ENCODE results near the gene ST3GAL2.
A peak's percentile ranks its signal among the peaks of the same experiment; 100 is the strongest.

Gene ST3GAL2

DNA sequence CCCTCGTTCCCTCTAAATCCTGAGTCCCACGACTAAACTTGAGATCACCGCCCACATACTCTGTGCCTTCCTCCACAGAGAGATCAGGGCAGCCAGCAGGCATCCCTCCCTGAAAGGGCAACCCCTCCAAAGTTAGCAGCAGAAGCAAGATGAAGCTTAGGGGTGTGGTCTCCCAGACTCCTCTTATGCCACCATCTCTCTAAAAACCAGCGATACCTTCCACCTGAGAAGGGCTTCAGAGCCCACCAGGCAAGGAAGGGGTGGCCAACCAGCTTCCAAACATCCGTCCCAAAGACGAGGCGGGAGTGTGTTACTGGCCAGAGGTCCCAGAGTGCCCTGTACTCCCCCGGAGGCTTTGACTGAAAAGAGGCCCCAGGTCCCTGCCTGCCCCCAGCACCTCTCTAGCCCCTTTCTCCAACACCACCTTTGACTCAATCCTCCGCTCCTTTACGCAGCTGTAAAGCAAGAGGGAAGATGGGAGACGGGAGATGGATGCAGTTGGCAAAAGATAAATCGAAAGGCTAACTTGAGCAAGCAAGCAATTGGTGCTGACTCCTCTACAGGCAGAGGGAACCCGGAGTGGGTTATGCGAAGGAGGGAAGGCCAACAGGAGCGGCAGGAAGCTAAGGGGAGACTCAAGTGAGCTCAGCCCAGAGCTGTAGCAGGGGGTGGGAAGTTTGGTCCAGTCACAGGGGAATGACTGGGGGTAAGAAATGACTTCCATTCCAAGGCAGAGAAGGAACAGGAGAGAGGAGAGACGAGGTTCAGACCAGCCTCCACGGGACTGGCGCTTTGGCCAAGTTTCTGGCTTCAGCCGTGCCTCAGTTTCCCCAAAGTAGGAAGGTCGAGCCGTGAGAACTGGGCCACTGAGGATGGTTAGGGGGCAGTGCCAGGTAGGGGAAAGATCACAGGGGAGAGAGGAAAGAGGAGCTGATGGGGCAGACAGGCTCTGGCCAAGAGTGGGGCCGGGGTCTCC is 1.0 kb downstream of the ST3GAL2 start:
- no peak for DNase-seq

DNA sequence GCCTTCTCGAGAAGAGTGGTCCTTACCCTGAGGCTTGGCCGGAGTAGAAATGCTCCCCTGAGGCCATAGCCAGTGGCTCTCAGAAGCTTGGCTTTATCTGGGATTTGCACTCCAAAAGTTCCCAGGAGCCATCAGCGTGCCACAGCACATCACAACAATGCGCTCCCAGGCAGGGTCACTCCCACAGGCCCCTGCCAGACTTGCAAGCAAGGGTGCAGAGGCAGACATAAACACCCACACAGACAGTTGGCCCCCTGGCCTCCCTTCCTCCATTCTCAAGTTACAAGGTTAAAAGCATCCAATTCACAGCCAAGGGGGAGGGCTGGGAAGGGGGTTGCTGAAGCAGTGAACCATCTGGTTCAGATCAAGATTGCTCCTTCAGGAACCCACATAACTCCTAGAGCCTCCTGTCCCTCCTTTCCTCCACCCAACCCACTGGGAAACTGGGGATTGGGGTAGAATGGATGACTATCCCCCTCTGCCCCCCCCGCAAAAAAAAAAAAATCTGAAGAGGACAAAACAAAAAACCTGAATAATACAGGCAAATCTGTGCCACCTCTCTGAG is 1.8 kb downstream of the ST3GAL2 start:
- no peak for DNase-seq

DNA sequence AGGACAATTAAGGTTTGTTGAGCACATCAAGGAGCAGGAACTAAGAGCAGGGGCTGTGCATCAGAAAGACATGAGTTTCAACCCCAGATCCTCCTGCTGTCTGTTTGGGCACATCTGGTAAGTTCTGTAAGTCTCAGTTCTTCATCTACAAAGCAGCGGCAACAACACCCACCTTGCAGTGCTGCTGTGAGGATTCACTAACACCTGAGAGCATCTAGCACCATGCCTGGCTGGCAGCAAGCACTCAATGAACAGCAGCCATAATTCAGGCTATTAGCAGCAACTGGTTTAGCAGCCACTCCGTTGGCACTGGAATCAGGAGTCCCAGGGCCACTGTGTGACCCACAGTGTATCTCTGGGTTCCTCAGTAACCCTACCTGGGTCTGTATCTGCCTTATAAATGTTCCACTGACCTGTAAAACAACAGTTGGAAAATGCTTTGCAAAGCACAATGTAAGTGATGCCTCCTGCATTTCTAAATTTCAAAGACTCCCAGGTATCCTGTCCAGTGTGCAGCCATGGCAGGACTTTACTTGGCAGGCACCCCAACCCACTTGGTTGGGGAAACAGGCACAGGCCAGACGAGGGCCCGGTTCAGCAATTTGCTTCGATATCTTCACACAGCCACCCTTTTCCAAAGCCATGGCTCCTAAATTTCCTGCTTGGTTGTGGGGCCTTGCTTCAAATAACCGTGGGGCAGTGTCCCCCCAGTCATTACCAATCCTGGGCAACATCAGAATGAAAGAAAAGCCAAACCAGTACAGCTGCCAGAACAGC is 4.2 kb downstream of the ST3GAL2 start:
- no peak for DNase-seq

DNA sequence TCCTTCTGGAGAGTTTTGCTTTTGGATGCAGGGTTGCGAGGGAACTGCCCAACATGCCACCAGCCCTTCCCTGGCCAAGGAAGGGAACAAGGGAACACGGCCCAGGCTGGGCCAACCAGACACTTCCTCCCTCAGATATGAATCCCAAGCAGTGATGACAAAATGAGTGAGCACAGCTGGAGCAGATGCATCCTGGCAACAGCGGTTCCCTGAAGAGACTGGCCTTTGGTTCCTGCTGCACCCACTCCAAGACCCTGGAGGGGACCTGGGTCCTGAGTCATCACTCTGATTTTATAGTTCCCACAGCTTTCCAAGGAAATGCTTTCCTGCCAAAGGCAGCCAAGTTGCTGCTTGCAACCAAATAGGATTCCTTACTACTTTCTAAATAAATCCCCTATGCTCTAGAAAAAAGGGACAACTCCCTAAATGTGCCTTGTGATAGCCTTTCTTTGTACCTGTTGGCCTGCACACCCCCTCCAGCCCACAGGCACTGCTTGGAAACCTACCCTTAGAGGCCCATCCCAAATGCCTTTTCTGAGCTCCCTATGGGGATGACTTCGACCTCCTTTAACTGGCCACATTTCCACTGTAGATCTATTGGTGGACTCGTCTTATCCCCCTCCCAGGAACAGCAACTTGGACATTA is 5.3 kb downstream of the ST3GAL2 start:
- DNase-seq, result no peak

DNA sequence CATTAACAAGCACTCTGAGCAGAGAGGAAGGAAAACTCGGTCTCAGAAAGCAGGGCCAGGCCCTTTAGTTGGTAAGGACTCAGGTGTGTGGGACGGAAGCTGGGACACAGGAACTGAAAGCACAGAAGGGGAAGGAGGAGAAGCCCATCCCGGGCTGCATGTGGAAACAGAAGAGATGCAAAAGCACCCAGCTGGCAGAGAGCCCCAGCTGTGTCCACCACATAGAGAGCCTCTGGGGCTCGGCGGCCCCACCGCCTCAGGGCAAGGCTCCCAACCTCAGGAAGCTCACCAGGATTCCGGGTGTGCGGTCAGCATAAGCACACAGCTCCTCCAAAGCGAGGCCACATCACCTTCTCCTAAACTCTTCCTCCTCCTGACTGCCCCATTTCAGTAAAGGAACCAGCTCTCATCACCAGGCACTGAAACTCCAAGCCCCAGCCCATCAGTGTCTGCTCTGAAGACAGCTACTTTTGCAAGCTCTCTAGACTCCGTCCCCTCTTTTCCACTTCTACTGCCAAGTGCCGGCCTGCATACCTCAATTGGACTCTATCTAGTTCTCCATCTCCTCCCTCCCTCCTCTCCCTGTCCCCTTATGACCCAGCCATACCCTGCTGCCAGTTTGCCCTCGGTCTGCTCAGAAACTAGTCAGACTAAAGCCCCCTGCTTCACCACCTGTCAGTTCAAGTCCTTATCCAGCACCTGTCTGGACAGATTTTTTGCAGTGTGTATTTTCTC is 6.0 kb downstream of the ST3GAL2 start:
- DNase-seq, result no peak

DNA sequence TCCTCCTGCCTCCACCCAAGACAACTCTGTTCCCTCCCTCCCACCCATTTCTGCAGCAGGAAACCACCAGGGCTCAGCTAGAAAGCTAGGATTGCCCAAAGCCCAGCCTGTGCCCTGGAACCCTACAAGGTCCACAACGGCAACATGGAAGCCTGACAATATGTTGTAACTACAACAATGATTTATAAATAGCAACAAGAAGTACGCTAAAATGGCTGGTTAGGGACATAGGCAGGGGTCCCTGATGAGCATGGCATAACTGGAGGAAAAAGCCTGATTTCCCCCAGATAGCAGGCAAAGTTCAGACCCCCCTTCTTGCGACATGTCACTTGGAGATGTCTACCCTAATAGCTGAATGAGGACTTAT is 6.6 kb downstream of the ST3GAL2 start:
- DNase-seq, result no peak

DNA sequence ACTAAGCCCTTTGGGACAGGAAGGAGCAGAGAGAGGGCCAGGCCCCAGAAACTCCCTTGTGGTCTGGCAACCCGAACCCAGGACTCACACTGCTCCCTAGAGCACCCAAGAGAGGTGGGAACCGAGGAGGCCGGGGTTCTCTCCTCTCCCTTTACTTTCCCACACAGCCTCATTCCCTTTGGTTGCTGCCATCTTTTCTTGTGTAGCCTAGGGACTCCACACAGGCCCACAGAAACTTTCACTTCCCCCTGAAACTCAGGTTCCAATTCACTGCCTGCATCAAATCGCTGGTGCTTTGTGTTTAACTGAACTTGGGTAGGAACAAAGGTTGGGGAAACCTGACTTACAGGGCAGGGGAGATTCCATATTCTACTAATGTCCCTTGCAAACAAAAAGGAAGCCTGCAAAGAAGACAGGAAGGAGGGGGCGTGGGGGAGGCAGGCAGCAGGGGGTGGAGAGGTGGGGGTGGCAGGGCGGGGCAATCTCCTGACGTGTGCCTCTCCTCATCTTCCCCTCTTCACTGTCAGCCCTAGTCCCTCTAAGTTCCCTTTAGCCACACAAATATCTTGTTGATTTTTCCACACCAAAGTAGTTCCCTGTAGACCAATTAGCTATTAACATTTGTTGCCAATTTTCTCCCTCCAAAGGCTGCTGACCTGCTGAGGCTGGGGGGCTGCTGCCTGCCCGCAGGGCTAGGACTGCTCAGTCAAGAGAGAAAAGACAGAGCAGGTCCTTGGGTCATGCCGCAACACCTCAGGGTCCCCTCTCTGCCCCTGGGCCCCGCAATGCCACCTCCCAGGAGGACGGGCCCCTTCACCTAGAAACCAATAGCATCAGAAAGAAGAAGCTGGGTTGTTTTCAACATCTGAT is 8.0 kb downstream of the ST3GAL2 start:
- DNase-seq, result peak in 2 of 4 experiments; percentile 20

DNA sequence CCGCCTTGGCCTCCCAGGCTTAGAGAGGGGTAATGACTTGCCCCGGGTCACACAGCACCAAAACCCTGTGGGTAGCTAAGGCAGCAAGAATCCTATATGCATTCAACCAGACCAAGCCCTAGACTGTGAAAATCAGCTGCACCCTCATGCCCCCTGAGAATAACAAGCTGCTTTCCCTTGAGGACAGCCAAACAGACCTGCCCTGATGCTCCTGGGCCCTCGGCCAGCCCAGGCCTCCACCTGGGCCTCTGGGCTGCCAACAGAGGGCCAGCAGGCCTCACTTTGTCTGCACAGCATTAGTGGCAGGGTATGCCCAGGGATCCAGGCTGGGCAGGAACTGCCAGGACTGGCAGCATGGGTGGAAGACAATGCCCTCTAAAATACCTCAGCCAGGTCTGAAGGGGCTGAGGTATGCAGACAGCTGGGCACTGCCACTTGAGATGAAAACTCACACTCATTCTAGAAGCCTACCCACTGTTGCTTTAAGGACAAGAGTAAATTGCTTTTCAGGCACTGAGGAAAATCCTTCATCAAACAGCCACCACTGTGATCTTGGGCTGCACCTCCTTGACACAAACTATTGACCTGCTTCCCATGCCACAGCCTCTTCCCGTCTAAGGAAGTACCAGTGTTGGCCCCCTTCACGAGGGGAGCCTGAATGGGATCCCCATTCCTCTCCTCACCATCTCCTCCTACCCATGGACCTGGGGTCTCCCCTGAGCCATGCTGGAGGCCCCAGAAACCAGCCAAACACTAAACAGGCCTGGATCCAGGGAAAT is 8.8 kb downstream of the ST3GAL2 start:
- DNase-seq, result no peak

DNA sequence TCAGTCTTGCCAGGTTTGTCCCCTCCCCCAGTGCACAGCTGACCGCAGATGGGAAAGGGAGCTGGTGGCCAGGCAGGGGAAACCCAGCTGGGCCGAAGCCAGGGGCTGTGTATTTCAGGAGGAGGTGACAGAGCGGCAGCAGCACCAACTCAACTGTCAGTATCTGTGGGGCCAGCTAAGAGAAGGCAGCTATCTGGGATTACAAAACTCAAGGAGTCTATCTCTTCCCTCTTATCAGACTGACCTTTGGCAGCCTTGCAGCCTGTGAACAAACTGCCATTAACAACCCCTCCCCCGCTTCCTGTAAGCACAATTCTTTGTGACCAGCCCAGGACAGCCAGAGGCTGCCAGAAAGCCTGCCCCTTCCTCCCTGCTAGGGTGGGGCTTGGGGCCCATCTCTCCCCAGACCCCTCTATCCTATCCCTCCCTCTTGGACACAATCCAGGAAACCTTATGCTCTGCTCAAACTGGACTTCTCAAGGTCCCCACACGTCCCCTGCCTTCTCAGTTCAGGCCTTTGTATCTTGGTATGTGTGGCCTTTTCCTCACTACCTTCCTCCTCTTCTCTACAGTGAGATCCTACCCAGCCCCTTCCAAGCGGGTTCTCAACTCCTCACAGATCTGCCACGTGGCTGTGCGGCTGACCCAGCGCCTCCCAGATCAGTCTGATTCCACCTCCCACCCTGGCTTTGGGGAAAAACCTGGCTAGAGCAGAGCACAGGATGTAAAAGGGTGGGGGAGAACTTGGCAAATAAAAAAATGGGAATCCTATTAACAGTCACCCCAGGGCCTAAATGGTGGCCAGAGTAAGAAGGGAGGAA is 10.5 kb downstream of the ST3GAL2 start:
- DNase-seq, result peak in 1 of 4 experiments; percentile 24

DNA sequence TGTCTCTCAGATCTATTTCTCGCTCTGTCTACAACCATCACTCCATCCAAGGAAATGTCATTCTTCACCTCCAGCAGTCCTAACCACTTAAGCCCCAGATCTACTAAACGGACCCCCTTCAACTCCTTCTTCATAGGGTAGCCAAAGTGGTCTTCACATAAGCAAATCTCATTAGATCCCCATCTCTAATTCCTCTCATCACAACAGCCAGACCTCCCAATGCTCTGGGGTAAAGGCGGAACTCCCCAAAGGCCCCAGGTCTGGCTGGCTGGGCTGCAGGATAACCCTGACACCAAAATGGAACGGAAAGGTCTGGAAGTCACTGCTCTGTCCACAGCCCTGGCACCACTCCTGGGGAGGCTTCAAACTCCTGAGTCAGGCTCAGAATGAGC is 11.1 kb downstream of the ST3GAL2 start:
- DNase-seq, result no peak

DNA sequence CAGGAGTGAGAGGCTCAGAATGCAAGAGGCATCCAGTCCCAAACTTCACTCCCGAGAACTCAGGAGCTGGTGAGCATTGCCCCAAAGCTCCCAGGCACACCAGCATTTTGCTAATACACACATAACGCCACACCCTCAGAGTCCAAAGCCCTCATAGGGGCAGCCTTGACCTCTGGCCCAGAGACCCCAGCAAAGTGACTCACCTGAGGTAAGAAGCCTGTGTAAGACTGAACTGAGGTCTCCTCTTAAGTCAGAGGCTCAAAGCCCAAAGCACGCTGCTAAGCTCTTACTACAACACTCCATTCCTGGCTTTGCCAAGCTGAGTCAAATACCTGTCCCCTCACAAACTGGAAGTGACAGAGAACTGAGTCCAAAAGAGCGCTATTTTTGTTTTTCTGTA is 16.4 kb downstream of the ST3GAL2 start:
- no peak for DNase-seq

DNA sequence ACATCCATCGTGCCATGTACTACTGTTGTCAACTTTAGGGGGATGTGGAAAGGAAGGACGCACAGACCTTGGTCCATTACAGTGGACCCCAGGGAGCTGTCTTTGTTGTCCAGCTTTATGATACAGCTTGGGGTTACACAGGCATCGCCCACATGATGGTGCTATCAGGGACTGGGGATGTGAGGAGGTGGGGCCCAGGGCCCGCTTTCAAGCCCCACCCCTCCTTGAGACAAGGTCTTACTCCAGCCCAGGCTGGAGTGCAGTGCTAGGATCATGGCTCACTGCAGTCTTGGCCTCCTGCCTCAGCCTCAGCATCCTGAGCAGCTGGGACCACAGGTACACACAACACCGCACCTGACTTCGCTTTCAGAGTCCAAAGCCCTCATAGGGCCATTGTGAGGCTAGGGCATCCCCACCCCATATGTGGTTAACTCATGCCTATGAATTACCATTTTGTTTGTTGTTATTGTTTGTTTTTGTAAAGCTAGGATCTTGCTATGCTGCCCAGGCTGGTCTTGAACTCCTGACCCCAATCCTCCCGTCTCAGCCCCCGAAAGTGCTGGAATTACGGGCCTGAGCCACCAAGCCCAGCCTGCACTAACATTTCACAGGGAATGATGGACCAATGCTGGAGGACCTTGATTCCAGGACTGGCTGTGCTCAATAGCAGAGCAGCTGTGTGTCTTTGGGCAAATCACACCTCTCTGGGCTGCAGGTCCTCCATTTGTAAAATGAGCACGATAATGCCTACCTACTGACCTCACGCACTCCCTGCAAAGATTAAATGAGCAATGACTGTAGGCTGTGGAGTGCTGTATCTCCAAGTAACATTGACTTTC is 17.2 kb downstream of the ST3GAL2 start:
- DNase-seq, result no peak

DNA sequence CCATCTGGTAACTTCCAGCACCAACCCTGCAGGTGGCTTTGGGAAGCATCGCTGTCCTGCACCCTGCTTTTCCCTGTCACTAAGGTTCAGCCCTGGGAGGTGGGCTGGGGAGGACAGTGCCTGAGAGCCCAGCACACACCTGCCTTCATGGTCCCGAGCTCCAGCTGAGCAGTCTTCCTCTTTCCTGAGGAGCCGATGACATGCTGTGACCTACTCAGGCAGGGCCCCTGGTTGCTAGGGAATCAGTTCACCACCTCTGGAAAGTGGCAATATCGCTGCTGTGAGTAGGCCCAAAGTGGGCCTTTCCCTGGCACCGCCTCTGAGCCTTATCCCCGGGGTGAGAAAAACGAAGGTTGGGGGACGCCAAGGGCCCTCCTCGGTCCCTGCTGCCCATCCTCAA is 17.9 kb downstream of the ST3GAL2 start:
- no peak for DNase-seq

DNA sequence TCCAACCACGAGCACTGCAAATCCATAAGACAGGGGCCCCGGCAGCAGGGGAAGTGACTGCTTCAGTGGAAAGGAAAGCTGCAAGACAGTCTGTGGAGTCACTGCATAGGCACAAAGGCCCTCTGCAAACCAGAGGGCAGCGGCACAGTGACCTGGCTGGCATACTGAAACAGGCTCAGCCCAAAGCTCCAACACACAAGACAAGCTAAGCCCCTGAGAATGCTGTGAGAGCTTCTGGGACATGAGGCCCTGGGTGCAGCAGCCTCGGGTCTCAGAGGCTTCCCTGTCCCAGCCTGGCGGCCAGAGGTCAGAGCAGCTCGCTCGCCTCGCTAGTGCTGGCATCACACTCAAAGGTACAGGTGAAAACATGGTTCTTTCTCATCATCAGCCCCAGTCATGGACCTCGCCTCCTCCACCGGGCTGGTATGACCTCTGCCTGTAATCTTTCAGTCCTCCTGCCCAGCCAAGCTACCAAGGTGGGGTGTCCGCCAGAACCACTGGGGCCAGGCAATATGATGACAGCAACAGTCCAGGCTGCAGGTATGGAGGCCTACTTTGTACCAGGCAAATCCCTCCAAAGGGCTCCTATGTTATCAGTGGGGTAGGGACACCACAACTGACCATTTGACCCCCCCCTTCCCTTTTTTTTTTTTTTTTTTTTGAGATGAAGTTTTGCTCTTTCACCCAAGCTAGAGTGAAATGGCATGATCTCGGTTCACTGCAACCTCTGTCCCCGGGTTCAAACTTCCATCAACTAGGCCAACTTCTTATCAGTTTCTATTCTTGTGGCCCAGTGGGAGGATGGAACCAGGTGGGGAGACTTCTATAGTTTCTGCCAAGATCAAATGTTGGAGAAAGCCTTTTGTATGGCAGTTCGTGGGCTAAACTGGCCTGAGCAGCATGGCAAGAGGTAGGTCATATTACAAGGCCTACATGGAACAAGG is 19.2 kb downstream of the ST3GAL2 start:
- DNase-seq, result no peak

DNA sequence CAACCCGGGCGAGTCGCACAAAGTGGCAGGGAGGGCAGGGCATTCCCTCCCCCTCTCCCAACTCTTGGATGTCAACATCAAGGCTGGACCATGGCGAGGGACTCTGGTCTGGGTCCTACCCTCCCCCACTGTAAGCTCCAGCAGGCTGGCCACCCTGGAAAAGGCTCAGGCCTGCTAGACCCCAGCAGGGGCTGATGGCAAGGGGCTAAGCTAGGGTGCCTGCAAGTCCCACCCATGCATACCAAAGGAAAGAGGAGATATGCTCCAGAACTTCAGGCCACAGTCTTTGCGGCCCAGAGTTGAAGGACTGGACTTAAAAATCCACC is 19.9 kb downstream of the ST3GAL2 start:
- DNase-seq, result no peak

DNA sequence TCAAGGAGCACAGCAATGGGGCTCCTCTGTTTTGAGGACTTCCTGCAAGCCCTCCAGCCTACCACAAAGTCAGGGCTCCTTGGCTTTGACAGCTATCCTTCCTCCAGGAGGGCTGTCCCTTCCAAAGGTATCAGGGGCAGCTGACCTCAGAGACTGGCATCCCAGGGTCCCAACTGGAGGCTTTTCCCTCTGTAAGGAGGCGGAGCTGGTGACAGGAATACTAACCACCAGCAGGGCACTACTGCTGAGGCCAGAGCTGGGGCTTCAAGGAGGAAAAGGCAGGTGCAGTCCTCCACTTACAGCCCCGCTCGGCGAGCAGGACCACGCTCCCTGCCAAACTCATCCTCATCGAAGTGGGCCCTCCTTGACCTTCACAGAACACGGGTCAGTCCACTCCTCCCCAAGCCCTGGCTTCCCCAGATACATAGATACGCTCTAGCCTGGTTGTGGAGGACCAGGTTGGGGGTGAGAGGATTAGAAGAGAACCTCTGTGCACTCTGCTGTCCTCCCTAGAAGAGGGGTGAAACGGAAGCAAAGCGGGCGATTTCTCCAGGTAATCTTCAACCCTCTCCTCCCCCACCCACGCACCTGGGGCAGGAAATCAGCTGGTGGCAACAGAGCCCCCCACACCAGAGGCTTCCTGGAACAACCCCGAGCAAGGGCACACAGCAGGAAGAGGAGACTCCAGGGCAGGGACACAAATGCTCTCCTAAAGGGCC is 20.5 kb downstream of the ST3GAL2 start:
- DNase-seq, result no peak

DNA sequence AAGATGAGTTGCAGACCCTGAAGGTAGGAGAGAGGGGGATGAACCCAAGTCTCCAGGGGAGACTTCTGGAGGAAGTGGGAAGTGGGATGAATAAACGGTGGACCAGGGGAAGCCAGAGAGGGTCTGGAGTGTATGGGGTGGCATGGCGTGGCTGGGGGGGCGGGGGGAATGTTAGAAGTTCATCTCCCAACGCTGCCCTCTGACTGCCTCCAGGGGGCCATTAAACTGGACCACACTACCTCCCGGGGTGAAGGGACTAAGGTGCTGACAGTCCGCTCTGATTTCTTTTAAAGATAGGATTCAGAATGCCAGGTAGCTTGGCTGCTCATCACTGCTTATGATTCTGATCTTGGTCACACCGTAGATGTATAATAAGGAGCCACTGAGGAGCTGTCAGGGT is 21.2 kb downstream of the ST3GAL2 start:
- DNase-seq, result no peak
